K562 (cell line): Measurements from ENCODE around the gene GLP1R. TPM values are rescaled to one million over a fixed set of nuclear protein-coding genes. Genes with fewer than 3 reads are reported as not detected.

Source experiments
- CAMTA2 ChIP-seq: fragments of 250-450 bp; sonication (Bioruptor Pico); conservative IDR thresholded peaks from 2 replicates; pipeline ENCODE4 v1.5.1; 2022
- CBFB ChIP-seq: sonication (generic); formaldehyde crosslinking; IDR thresholded peaks from 2 replicates; pipeline ENCODE4 v1.4.0; 2020; ENCODE audit warnings: mild to moderate bottlenecking, missing genetic modification reagents
- CC2D1A ChIP-seq: fragments of 450-650 bp; IDR thresholded peaks from 2 replicates; pipeline ENCODE4 v1.6.1; 2017; ENCODE audit warnings: mild to moderate bottlenecking
- DPF2 ChIP-seq: fragments of 450-650 bp; IDR thresholded peaks from 2 replicates; pipeline ENCODE4 v1.6.1; 2016
- ELF1 ChIP-seq: fragments of 200-800 bp; sonication (Bioruptor generic); IDR thresholded peaks from 2 replicates; pipeline ENCODE4 v1.6.1; 2016; ENCODE audit warnings: missing genetic modification characterization, missing compliant biosample characterization
- FOXM1 ChIP-seq, 2 experiments: fragments of 450-650 bp in 1 of 2; sonication (generic) in 1 of 2; formaldehyde crosslinking in 1 of 2; IDR thresholded peaks; 2 replicates each; pipeline versions ENCODE4 v1.6.1 to v1.9.0; 2017 to 2022; ENCODE audit warnings: low read depth in 2 of 2, mild to moderate bottlenecking in 2 of 2, missing genetic modification reagents in 1 of 2, moderate library complexity in 1 of 2
- KLF13 ChIP-seq: fragments of 450-650 bp; IDR thresholded peaks from 2 replicates; pipeline ENCODE4 v1.6.1; 2016; ENCODE audit warnings: missing genetic modification characterization, low read depth, mild to moderate bottlenecking, missing compliant biosample characterization, moderate library complexity, borderline replicate concordance
- MTA1 ChIP-seq: fragments of 450-650 bp; IDR thresholded peaks from 2 replicates; pipeline ENCODE4 v1.6.1; 2017; ENCODE audit warnings: borderline replicate concordance
- NFATC3 ChIP-seq: fragments of 450-650 bp; IDR thresholded peaks from 2 replicates; pipeline ENCODE4 v1.6.1; 2017; ENCODE audit warnings: mild to moderate bottlenecking
- NUFIP1 ChIP-seq: fragments of 450-650 bp; IDR thresholded peaks from 2 replicates; pipeline ENCODE4 v1.6.1; 2018; ENCODE audit not compliant: partially characterized antibody
- POLR3A ChIP-seq: IDR thresholded peaks from 2 replicates; pipeline ENCODE4 v1.6.1; 2011; ENCODE audit warnings: borderline replicate concordance, mild to moderate bottlenecking, moderate library complexity; ENCODE audit not compliant: insufficient read length, insufficient read depth; ENCODE audit errors: extremely low read depth
- PYGO2 ChIP-seq: fragments of 450-650 bp; IDR thresholded peaks from 2 replicates; pipeline ENCODE4 v1.6.1; 2016; ENCODE audit warnings: mild to moderate bottlenecking, missing genetic modification characterization, moderate library complexity, missing compliant biosample characterization
- RBM22 ChIP-seq: fragments of 200-400 bp; formaldehyde crosslinking; IDR thresholded peaks from 2 replicates; pipeline ENCODE4 v1.6.1; 2018; ENCODE audit warnings: low read length, low read depth; ENCODE audit not compliant: poor library complexity, severe bottlenecking
- U2AF1 ChIP-seq: fragments of 200-400 bp; formaldehyde crosslinking; optimal IDR thresholded peaks from 2 replicates; pipeline ENCODE3; 2017; ENCODE audit warnings: mild to moderate bottlenecking, low read depth, low read length, moderate library complexity
- ZKSCAN8 ChIP-seq: fragments of 200-800 bp; sonication (Bioruptor generic); IDR thresholded peaks from 2 replicates; pipeline ENCODE4 v1.6.1; 2016; ENCODE audit warnings: missing genetic modification characterization, missing compliant biosample characterization
- ZNF24 ChIP-seq: fragments of 450-650 bp; IDR thresholded peaks from 2 replicates; pipeline ENCODE4 v1.6.1; 2016
- ZNF3 ChIP-seq: fragments of 250-450 bp; sonication (Bioruptor Pico); IDR thresholded peaks from 2 replicates; pipeline ENCODE4 v1.5.0; 2021; ENCODE audit warnings: mild to moderate bottlenecking, moderate library complexity
- ZNF398 ChIP-seq: fragments of 250-450 bp; sonication (Bioruptor Pico); IDR thresholded peaks from 2 replicates; pipeline ENCODE4 v1.8.0; 2021; ENCODE audit warnings: moderate library complexity, mild to moderate bottlenecking, inconsistent platforms
- ZNF512 ChIP-seq: IDR thresholded peaks from 2 replicates; pipeline ENCODE4 v1.6.1; 2016; ENCODE audit warnings: missing genetic modification characterization, missing compliant biosample characterization
- ZNF639 ChIP-seq, 2 experiments: fragments of 200-800 bp in 1 of 2; sonication (Bioruptor generic) in 1 of 2; sonication (generic) in 1 of 2; formaldehyde crosslinking in 1 of 2; IDR thresholded peaks in 1 of 2; conservative IDR thresholded peaks in 1 of 2; 2 replicates each; pipeline versions ENCODE4 v1.5.0 to v1.6.1; 2016 to 2020; ENCODE audit warnings: missing compliant biosample characterization in 1 of 2, missing genetic modification characterization in 1 of 2, missing genetic modification reagents in 1 of 2
- polyA plus RNA-seq, 8 experiments: library from polyadenylated mRNA; depleted of rRNA in 4 of 8; stranded (reverse) in 5 of 8; unstranded in 3 of 8; fragments of >200 nt; fragmentation: Nextera tagmentation in 2 of 8; fragmentation: Illumina TruSeq in 1 of 8; extraction: Ambion mirVana in 2 of 8; extraction: Trizol in 1 of 8; gene quantifications; 2 replicates each; pipeline versions ENCODE4 v1.2.1 to v1.2.3, GENCODE V29; 2011 to 2014; ENCODE audit warnings: inconsistent platforms in 1 of 8, missing spikeins in 1 of 8
- total RNA-seq, 7 experiments: library from RNA; depleted of rRNA in 6 of 7; stranded (reverse); fragments of >200 nt in 6 of 7; fragmentation: Illumina TruSeq in 2 of 7; extraction: Trizol in 2 of 7; gene quantifications; 2 replicates each; pipeline versions ENCODE4 v1.2.1 to v1.2.3, GENCODE V29; 2011 to 2021; ENCODE audit warnings: low replicate concordance in 1 of 7
- TF ChIP-seq, protein P1 (sequence below): fragments of 200-800 bp; sonication (Bioruptor generic); IDR thresholded peaks from 2 replicates; pipeline ENCODE4 v1.6.1; 2017; ENCODE audit warnings: missing genetic modification characterization, missing compliant biosample characterization
- TF ChIP-seq, protein P2 (sequence below): sonication (generic); formaldehyde crosslinking; IDR thresholded peaks from 2 replicates; pipeline ENCODE4 v1.8.0; 2022; ENCODE audit warnings: missing genetic modification reagents, mild to moderate bottlenecking, borderline replicate concordance

GLP1R gene
- total and polyA plus RNA-seq, 9 of the 15 experiments (the other 6 are each of a cell fraction or from before 2014, with no cell fraction given), result not detected

- TF ChIP-seq RBM22 (no peak), CAMTA2 (no peak), U2AF1 (no peak), KLF13 (tag) (no peak), MTA1 (no peak), ZNF24 (no peak), POLR3A (no peak), CBFB (CRISPR knock-in tag) (no peak), ZNF398 (CRISPR knock-in tag) (no peak), PYGO2 (tag) (no peak), ZNF512 (tag) (no peak), FOXM1 (IDR thresholded peaks at IDR 0.05; ENCODE audit: low read depth) (peak; percentile 43; the same call in 1 of the 2 replicates), FOXM1 (CRISPR knock-in tag; IDR thresholded peaks at IDR 0.05; ENCODE audit: low read depth) (no peak), DPF2 (peak; percentile 76), ZNF3 (CRISPR knock-in tag) (no peak), ZKSCAN8 (peak; percentile 48; the same call in 1 of the 2 replicates), ELF1 (tag) (no peak), NFATC3 (no peak), ZNF639 (CRISPR knock-in tag; conservative IDR thresholded peaks at IDR 0.05 in 1 of 2, IDR thresholded peaks at IDR 0.05 in 1 of 2) (no peak), CC2D1A (peak; percentile 53; the same call in 1 of the 2 replicates), NUFIP1 (no peak)
- TF ChIP-seq, protein P1, sequence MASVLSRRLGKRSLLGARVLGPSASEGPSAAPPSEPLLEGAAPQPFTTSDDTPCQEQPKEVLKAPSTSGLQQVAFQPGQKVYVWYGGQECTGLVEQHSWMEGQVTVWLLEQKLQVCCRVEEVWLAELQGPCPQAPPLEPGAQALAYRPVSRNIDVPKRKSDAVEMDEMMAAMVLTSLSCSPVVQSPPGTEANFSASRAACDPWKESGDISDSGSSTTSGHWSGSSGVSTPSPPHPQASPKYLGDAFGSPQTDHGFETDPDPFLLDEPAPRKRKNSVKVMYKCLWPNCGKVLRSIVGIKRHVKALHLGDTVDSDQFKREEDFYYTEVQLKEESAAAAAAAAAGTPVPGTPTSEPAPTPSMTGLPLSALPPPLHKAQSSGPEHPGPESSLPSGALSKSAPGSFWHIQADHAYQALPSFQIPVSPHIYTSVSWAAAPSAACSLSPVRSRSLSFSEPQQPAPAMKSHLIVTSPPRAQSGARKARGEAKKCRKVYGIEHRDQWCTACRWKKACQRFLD (CRISPR knock-in tag), result peak; percentile 59; the same call in 1 of the 2 replicates
- TF ChIP-seq, protein P2, sequence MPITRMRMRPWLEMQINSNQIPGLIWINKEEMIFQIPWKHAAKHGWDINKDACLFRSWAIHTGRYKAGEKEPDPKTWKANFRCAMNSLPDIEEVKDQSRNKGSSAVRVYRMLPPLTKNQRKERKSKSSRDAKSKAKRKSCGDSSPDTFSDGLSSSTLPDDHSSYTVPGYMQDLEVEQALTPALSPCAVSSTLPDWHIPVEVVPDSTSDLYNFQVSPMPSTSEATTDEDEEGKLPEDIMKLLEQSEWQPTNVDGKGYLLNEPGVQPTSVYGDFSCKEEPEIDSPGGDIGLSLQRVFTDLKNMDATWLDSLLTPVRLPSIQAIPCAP (CRISPR knock-in tag), result no peak
Measured at GRCh38 chr6:39037082-39037508, 11.5 kb upstream of the GLP1R start (continued).
